ENCODE data around the gene AJM1.

The AJM1 gene

DNA sequence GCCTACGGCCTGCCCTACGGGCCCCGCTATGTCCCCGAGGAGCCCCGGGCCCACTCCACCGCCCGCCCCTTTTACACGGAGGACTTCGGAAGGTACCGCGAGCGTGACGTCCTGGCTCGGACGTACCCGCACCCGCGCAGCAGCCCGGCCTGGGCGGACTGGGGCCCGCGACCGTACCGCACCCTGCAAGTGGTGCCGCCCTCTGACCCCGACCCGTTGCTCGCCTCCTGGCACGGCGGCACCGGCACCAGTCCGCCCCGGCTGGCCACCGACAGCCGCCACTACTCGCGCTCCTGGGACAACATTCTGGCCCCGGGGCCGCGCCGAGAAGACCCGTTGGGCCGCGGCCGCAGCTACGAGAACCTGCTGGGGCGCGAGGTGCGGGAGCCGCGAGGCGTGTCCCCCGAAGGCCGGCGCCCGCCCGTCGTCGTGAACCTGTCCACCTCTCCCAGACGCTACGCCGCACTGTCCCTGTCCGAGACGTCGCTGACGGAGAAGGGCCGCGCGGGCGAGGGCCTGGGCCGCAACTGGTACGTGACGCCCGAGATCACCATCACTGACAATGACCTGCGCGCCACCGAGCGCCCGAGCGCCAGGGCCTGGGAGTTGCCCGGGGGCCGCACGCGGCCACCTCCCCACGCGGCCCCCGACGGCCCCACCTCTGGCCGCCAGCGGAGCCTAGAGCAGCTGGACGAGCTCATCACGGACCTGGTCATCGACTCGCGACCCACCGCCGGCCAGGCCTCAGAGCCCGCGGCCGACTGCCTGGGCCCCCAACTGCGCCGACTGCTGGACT, 3.4 kb downstream of the AJM1 start:
- H3K4me3 ChIP-seq (ENCODE audit: control insufficient read depth, low read depth, low read length): no peak overlapping the region
- no peak for TF ChIP-seq CTCF (IDR thresholded peaks at IDR 0.05; ENCODE audit: control insufficient read depth, insufficient read depth, low read depth, low read length, missing control alignments)
- DNase-seq (ENCODE audit: low read depth): no peak

DNA sequence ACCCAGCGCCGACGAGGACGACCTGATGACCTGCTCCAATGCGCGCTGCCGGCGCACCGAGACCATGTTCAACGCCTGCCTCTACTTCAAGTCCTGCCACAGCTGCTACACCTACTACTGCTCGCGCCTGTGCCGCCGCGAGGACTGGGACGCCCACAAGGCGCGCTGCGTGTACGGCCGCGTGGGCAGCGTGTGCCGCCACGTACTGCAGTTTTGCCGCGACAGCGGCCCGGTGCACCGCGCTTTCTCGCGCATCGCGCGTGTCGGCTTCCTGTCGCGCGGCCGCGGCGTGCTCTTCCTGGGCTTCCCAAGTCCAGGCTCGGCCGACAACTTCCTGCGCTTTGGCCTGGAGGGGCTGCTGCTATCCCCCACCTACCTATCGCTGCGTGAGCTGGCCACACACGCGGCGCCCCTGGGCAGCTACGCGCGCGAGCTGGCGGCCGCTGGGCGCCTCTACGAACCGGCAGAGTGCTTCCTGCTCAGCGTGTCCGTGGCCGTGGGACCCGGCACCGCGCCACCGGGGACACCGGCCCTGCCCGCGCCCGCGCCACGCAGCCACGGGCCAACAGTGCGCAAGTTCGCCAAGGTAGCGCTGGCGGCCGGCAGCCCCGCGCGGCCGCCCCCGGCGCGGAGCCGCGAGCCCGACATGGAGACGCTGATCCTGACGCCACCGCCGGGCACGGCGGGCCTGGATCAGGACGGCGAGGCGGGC, 4.3 kb downstream of the AJM1 start:
- DNase-seq (ENCODE audit: low read depth): no peak
- no peak for TF ChIP-seq CTCF (IDR thresholded peaks at IDR 0.05; ENCODE audit: control insufficient read depth, insufficient read depth, low read depth, low read length, missing control alignments)
- H3K4me3 ChIP-seq (ENCODE audit: control insufficient read depth, low read depth, low read length): no peak overlapping the region

- no peak for DNase-seq (ENCODE audit: low read depth)
- peak overlapping the region; percentile 95 for H3K4me3 ChIP-seq (ENCODE audit: control insufficient read depth, low read depth, low read length)
- no peak for TF ChIP-seq CTCF (IDR thresholded peaks at IDR 0.05; ENCODE audit: control insufficient read depth, insufficient read depth, low read depth, low read length, missing control alignments)
These were observed 5.0 kb downstream of the AJM1 start for GRCh38 chr9:136847088-136847825.

DNA sequence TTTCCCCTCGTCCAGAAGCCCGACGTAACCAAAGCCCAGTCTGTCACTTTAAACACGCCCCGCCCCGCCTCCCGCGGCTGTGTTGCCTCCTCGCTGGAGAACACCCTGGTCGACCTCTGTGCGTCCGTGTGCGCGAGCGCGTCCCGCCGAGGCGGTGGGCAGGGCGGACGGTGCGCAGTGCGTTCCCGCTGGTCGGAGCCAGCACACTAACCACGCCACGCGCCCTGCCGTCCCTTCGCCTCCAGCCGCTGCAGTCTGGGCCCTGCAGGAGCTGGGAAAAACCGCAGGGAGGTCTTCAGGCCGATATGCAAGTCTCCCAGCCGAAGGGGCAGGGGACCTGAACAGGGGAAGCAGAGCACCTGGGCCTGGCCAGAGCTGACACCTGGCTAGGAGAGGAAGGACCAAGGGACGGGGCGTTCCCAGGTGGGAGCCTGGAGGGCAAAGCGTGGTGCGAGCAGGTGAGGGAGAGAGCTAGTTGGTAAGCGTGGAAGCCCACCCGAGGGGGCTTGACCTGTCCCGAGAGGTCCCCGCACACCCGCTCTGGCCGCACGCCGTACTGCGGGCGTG, 5.6 kb downstream of the AJM1 start:
- TF ChIP-seq CTCF (IDR thresholded peaks at IDR 0.05; ENCODE audit: control insufficient read depth, insufficient read depth, low read depth, low read length, missing control alignments): no peak
- H3K4me3 ChIP-seq (ENCODE audit: control insufficient read depth, low read depth, low read length): peak overlapping the region; percentile 95
- DNase-seq (ENCODE audit: low read depth): no peak

DNA sequence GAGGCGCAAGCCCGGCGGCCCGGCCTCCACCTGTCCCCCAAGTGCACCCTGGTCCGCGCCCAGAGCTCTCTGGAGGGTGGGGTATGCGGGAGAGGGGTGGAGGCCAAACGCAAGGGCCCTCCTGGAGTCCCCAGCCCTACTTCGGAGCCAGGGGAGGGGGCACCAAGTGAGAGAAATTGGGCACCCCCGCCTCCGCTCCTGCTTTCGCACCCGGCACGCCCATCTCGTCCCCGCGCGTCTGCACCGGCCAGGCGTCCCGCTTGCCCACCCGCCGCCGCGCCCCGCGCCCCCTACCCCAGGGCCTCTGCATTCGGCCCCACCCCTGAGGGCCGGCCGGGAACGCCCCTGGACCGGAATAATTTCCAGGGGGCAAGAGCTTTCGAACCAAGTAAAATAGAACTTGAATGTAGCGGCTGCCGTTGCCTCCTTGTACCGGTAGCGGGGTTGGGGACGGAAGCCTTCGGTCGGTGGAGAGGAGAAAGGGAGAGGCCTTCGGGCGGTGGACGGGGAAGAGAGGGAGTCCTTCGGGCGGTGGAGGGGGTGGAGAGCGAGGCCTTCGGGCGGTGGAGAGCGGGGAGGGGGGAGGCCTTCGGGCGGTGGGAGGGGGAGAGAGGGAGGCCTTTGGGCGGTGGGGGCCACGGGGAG, 6.2 kb downstream of the AJM1 start:
- peak overlapping the region; percentile 95 for H3K4me3 ChIP-seq (ENCODE audit: control insufficient read depth, low read depth, low read length)
- TF ChIP-seq CTCF (IDR thresholded peaks at IDR 0.05; ENCODE audit: control insufficient read depth, insufficient read depth, low read depth, low read length, missing control alignments): no peak
- no peak for DNase-seq (ENCODE audit: low read depth)
